Fibroblast of lung (primary cell): ENCODE data around the gene NPIPA5. TPM values are rescaled to one million over a fixed set of nuclear protein-coding genes. Genes with fewer than 3 reads are reported as not detected.
"Not testable (repeated sequence)": the region's sequence is repeated elsewhere in the genome, so short reads cannot be mapped to it uniquely, and the experiment has no call there.

Experiments
- DNase-seq, 2 donors: peaks; one replicate each; pipeline versions ENCODE4 v3.0.0 to v3.0.0-alpha.2; 2010; ENCODE audit warnings: low read depth in 2 of 2
- H2AFZ ChIP-seq: 2 replicates; pipeline ENCODE4 v1.5.1; 2012; ENCODE audit warnings: low read length, control low read depth, inconsistent platforms
- H3K27ac ChIP-seq: 2 replicates; pipeline ENCODE4 v1.5.1; 2011; ENCODE audit warnings: low read length, control low read depth; ENCODE audit not compliant: insufficient read depth
- H3K27me3 ChIP-seq: 2 replicates; pipeline ENCODE4 v1.5.1; 2011; ENCODE audit warnings: mild to moderate bottlenecking, low read length; ENCODE audit not compliant: control insufficient read depth, insufficient read depth
- H3K36me3 ChIP-seq: 2 replicates; pipeline ENCODE4 v1.5.1; 2011; ENCODE audit warnings: low read length; ENCODE audit not compliant: control insufficient read depth, insufficient read depth
- H3K4me1 ChIP-seq: 2 replicates; pipeline ENCODE4 v1.5.1; 2011; ENCODE audit warnings: low read length; ENCODE audit not compliant: control insufficient read depth, insufficient read depth; ENCODE audit errors: extremely low read depth
- H3K4me2 ChIP-seq: 2 replicates; pipeline ENCODE4 v1.5.1; 2011; ENCODE audit warnings: low read length, control low read depth; ENCODE audit not compliant: insufficient read depth; ENCODE audit errors: extremely low read depth
- H3K4me3 ChIP-seq, 4 experiments: fragments of 200-600 bp in 1 of 4; sonication (generic) in 1 of 4; replicated peaks in 1 of 4; 2 replicates each; pipeline ENCODE4 v1.5.1; 2011 to 2016; ENCODE audit warnings: low read length in 4 of 4, low read depth in 3 of 4, mild to moderate bottlenecking in 3 of 4, control low read depth in 2 of 4, inconsistent platforms in 1 of 4, mixed read lengths in 1 of 4; ENCODE audit not compliant: insufficient read depth in 1 of 4; ENCODE audit errors: control extremely low read depth in 1 of 4
- H3K79me2 ChIP-seq: 2 replicates; pipeline ENCODE4 v1.5.1; 2012; ENCODE audit warnings: mild to moderate bottlenecking, low read length, inconsistent platforms; ENCODE audit not compliant: control insufficient read depth, insufficient read depth
- H3K9ac ChIP-seq: 2 replicates; pipeline ENCODE4 v1.5.1; 2011; ENCODE audit warnings: mild to moderate bottlenecking, low read length, control low read depth; ENCODE audit not compliant: insufficient read depth
- H3K9me3 ChIP-seq: 2 replicates; pipeline ENCODE4 v1.5.1; 2012; ENCODE audit warnings: low read depth, low read length; ENCODE audit not compliant: control insufficient read depth, insufficient read depth
- H4K20me1 ChIP-seq: 2 replicates; pipeline ENCODE4 v1.5.1; 2011; ENCODE audit warnings: low read length; ENCODE audit not compliant: control insufficient read depth, insufficient read depth; ENCODE audit errors: extremely low read depth
- CTCF ChIP-seq, 2 donors: IDR thresholded peaks in 1 of 2; conservative IDR thresholded peaks in 1 of 2; 1 replicate in 1 of 2; 2 replicates in 1 of 2; pipeline ENCODE4 v1.5.1; 2011 to 2012; ENCODE audit warnings: low read length in 2 of 2, control low read depth in 1 of 2, inconsistent platforms in 1 of 2, low read depth in 1 of 2, mild to moderate bottlenecking in 1 of 2
- EZH2 ChIP-seq: IDR thresholded peaks from 2 replicates; pipeline ENCODE4 v1.5.1; 2012; ENCODE audit warnings: low read length, control low read depth, mild to moderate bottlenecking; ENCODE audit errors: missing control alignments
- polyA minus RNA-seq: library from RNA; depleted of rRNA, polyadenylated mRNA; stranded (reverse); fragments of >200 nt; gene quantifications from 2 replicates; pipeline ENCODE4 v1.2.3, GENCODE V29; 2011; ENCODE audit warnings: low replicate concordance
- polyA plus RNA-seq, 2 donors: library from polyadenylated mRNA; depleted of rRNA in 1 of 2; stranded (reverse) in 1 of 2; unstranded in 1 of 2; fragments of >200 nt; gene quantifications; 2 replicates each; pipeline ENCODE4 v1.2.1, GENCODE V29; 2011 to 2012; ENCODE audit warnings: missing spikeins in 1 of 2
- total RNA-seq: library from RNA; depleted of rRNA; stranded (reverse); fragments of >200 nt; gene quantifications from 2 replicates; pipeline ENCODE4 v1.2.1, GENCODE V29; 2014

The NPIPA5 gene
- total RNA-seq (3.1 and 8.6 TPM in 2 replicates), polyA plus RNA-seq (4.7 and 32.9 TPM in 2 replicates), polyA minus RNA-seq (3.1 and 11.0 TPM in 2 replicates)
- 4.7 and 20.9 TPM in 2 replicates for polyA plus RNA-seq (2012)

GRCh38 chr16:15378194-15378593 lies at the start of gene NPIPA5:
Gene NPIPA5 (minus strand): TSS chr16:15378294. CDS start chr16:15378294, 0 bp downstream.
- DNase-seq, H3K27me3 ChIP-seq, H3K36me3 ChIP-seq, H4K20me1 ChIP-seq, H2AFZ ChIP-seq, H3K9ac ChIP-seq, H3K9me3 ChIP-seq, H3K4me1 ChIP-seq, H3K4me2 ChIP-seq, H3K27ac ChIP-seq, H3K4me3 ChIP-seq, H3K79me2 ChIP-seq: not testable (repeated sequence)

GRCh38 chr16:15427648-15428239 lies 49.6 kb upstream of the NPIPA5 start:
- Histone ChIP-seq H2AFZ (no peak overlapping the region), H3K9me3 (no peaks in the 10 kb centered on the region), H3K4me1 (peaks cover 2% of the 10 kb centered on the region), H3K27ac (no peak overlapping the region), H3K36me3 (no peaks in the 10 kb centered on the region), H4K20me1 (no peaks in the 10 kb centered on the region), H3K9ac (no peak overlapping the region), H3K4me3 (peak overlapping the region in 1 of 4 experiments; percentile 27), H3K79me2 (no peaks in the 10 kb centered on the region), H3K27me3 (no peaks in the 10 kb centered on the region), H3K4me2 (peak overlapping the region; percentile 77)
- TF ChIP-seq EZH2 (no peak), CTCF (conservative IDR thresholded peaks at IDR 0.05 in 1 of 2, IDR thresholded peaks at IDR 0.05 in 1 of 2; ENCODE audit: low read depth in 1 of 2, low read length in 2 of 2) (peak; percentile 64 to 75)
- DNase-seq: peak; percentile 81 to 90

- Histone ChIP-seq H3K27ac (no peak overlapping the region), H3K4me1 (peaks cover 2% of the 10 kb centered on the region), H3K4me3 (no peak overlapping the region), H3K27me3 (no peaks in the 10 kb centered on the region), H3K9me3 (no peaks in the 10 kb centered on the region), H2AFZ (no peak overlapping the region), H3K4me2 (no peak overlapping the region), H3K9ac (no peak overlapping the region), H4K20me1 (no peaks in the 10 kb centered on the region), H3K79me2 (no peaks in the 10 kb centered on the region), H3K36me3 (no peaks in the 10 kb centered on the region)
- DNase-seq: no peak
- TF ChIP-seq CTCF (conservative IDR thresholded peaks at IDR 0.05 in 1 of 2, IDR thresholded peaks at IDR 0.05 in 1 of 2; ENCODE audit: low read depth in 1 of 2, low read length in 2 of 2): no peak
- no peak for TF ChIP-seq EZH2
Measured at GRCh38 chr16:15426796-15427195, 48.7 kb upstream of the NPIPA5 start.
